ENCODE results near the gene FRK. TPM values are rescaled to one million over a fixed set of nuclear protein-coding genes. Genes with fewer than 3 reads are reported as not detected.

The FRK gene
- total and polyA plus RNA-seq, 7 donors = 0.10 to 4.2 (median 1.4) TPM

DNA sequence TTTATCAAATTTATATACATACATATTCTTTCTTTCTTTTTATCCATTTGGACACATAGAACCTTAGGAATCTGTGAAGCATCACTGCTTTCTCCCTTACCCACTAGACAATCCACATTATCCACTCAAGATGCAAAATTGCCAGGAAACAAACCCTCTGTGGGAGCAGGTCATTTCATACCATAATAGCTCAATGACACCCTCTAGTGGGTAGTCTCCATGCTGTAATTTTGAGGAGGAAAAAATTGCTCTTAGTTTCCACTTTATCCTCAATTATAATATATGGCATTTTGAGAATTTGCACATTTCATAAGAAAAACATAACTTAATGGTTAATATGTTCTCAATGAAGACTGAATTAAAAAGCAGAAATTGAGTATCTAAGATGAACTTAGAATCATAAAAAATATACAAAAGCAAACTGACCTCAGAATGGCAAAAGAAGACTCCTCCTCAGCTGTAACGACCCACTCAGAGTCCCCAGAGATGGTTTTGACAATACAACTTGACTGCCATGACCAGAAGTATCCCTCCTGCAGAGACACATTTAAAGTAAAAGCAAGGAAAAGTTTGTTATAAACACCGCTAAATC lies 164.1 kb downstream of the FRK start:
- DNase-seq (no peak), ATAC-seq (no peak)
- Histone ChIP-seq H3K4me1 (no peaks in the 10 kb centered on the region), H3K27me3 (ENCODE audit: insufficient read depth in 3 of 3, low read length in 2 of 3) (no peaks in the 10 kb centered on the region), H3K36me3 (ENCODE audit: insufficient read depth in 1 of 2, low read depth in 1 of 2) (no peaks in the 10 kb centered on the region), H3K27ac (no peak overlapping the region), H3K9me3 (no peaks in the 10 kb centered on the region), H3K4me3 (no peak overlapping the region)
- TF ChIP-seq, protein P1, sequence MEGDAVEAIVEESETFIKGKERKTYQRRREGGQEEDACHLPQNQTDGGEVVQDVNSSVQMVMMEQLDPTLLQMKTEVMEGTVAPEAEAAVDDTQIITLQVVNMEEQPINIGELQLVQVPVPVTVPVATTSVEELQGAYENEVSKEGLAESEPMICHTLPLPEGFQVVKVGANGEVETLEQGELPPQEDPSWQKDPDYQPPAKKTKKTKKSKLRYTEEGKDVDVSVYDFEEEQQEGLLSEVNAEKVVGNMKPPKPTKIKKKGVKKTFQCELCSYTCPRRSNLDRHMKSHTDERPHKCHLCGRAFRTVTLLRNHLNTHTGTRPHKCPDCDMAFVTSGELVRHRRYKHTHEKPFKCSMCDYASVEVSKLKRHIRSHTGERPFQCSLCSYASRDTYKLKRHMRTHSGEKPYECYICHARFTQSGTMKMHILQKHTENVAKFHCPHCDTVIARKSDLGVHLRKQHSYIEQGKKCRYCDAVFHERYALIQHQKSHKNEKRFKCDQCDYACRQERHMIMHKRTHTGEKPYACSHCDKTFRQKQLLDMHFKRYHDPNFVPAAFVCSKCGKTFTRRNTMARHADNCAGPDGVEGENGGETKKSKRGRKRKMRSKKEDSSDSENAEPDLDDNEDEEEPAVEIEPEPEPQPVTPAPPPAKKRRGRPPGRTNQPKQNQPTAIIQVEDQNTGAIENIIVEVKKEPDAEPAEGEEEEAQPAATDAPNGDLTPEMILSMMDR (IDR thresholded peaks at IDR 0.05) = peak; percentile 53
- intact Hi-C loops (cut with DNase I) = loop anchor here in 1 of 2 donors (5.0 kb wide), 1 partner anchor 1149 kb away; no protein-coding TSS in a partner anchor
- WGBS, 3 donors = 58 to 66% (median 63%) methylated on average over 2 of the region's 2 CpGs

DNA sequence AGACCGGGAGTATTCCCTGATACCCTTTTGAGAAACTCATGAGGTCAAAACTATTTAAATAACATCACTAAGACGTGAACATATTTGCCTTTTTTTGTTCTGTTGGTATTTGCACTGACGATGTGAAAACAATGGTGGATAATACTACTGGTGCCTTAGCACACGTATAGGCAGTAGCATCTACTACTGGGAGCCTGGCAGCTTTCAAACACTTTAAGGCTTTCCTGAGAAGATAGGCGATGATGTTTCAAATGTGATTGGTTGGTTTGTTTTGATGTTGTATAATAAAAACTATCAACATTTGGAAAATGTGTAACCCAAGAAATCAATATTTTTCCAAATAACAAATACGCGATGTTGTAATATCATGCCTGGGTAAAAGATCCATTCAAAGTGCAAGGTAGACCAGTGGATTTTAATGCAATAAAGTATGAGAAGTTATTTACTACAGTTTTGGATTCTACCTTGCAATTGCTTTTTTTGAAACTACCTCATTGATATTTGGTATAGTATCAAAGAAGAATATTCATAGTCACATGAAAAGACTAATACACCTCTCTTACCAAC lies 166.2 kb downstream of the FRK start:
- TF ChIP-seq, protein P1 (IDR thresholded peaks at IDR 0.05) = no peak
- WGBS, 3 donors = 86 to 87% (median 86%) methylated on average over 7 of the region's 7 CpGs
- DNase-seq (no peak), ATAC-seq (no peak)
- no peak overlapping the region for H3K4me3 ChIP-seq
- no peaks in the 10 kb centered on the region for H3K27me3 ChIP-seq (ENCODE audit: insufficient read depth in 3 of 3, low read length in 2 of 3)
- H3K27ac ChIP-seq = no peak overlapping the region
- intact Hi-C loops (cut with DNase I) = no loop called here
- no peaks in the 10 kb centered on the region for H3K4me1 ChIP-seq
- H3K36me3 ChIP-seq (ENCODE audit: insufficient read depth in 1 of 2, low read depth in 1 of 2) = no peaks in the 10 kb centered on the region
- no peaks in the 10 kb centered on the region for H3K9me3 ChIP-seq

DNA sequence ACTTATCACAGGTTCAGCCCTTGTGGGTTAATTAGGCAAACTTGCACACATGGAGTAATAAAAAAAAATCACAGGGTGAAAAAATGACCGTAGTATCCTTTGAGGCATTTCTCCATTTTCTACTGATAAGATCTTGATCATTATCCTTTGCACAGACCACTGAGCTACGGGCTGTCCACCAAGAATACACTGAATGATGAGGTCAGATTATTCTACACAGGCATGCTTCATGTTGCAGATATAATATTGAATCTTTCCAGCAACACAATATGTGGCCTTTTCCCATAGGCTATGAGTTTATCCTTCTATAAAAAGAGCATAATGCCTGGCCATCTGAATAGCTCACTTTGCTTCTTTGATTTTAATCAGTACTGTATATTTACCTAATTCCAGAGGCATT lies 168.9 kb downstream of the FRK start:
- Histone ChIP-seq H3K27me3 (ENCODE audit: insufficient read depth in 3 of 3, low read length in 2 of 3) (no peaks in the 10 kb centered on the region), H3K4me3 (no peak overlapping the region), H3K27ac (no peak overlapping the region), H3K9me3 (no peaks in the 10 kb centered on the region), H3K36me3 (ENCODE audit: insufficient read depth in 1 of 2, low read depth in 1 of 2) (no peaks in the 10 kb centered on the region), H3K4me1 (no peaks in the 10 kb centered on the region)
- DNase-seq (no peak), ATAC-seq (no peak)
- 72 to 81% (median 79%) methylated on average over 2 of the region's 2 CpGs for WGBS, 3 donors
- intact Hi-C loops (cut with DNase I) = no loop called here
- TF ChIP-seq, protein P1 (IDR thresholded peaks at IDR 0.05) = no peak

DNA sequence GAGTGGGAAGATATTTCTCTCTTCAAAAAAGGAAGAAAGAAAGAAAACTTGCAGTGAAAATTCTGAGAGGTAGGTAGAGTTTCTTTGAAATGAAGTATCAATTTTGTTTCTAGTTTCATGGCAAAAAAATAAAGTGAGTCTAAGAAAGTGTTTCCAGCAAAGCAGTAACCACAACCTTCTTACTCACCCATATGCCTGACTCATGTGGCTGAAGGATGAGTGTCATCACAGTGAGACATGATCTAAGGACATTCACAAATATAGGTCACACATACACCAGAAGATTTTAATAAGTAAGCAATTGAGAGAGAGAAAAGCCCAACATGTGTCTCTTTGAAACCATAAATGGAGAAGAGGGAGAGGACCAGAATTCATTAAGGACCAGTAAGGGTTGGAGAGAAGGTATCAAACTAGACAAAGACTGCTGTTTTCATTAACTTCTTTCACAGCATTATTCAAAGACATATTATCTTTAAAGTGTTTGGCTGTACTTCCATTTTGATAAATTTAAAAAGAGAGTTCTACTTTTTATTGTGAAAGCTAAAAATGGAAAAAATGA lies 169.5 kb downstream of the FRK start:
- Histone ChIP-seq H3K27me3 (ENCODE audit: insufficient read depth in 3 of 3, low read length in 2 of 3) (no peaks in the 10 kb centered on the region), H3K4me1 (no peaks in the 10 kb centered on the region), H3K36me3 (ENCODE audit: insufficient read depth in 1 of 2, low read depth in 1 of 2) (no peaks in the 10 kb centered on the region), H3K4me3 (no peak overlapping the region), H3K27ac (no peak overlapping the region), H3K9me3 (no peaks in the 10 kb centered on the region)
- DNase-seq (no peak), ATAC-seq (no peak)
- intact Hi-C loops (cut with DNase I) = no loop called here
- TF ChIP-seq, protein P1 (IDR thresholded peaks at IDR 0.05) = no peak

Measured in psoas muscle (tissue), 8 donors.